ENCODE data around the gene ZNF630.
"Not testable (repeated sequence)": the region's sequence is repeated elsewhere in the genome, so short reads cannot be mapped to it uniquely, and the experiment has no call there.

Gene ZNF630

GRCh38 chrX:48071064-48071985 lies at the start of gene ZNF630:
Gene ZNF630, minus strand, starts transcription at chrX:48071640. Its CDS starts 4,754 bp downstream, at chrX:48066886.
- H3K27ac ChIP-seq: peak within 1 kb of the TSS; percentile 81 to 86
- no peak for TF ChIP-seq CTCF (IDR thresholded peaks at IDR 0.05)
- intact Hi-C loops (cut with DNase I; ENCODE audit: low total_unique reads): no loop called here

GRCh38 chrX:48107717-48108116 lies 36.3 kb upstream of the ZNF630 start:
- no peaks in the 10 kb centered on the region for H3K4me1 ChIP-seq
- H3K27me3 ChIP-seq: no peaks in the 10 kb centered on the region
- intact Hi-C loops (cut with DNase I; ENCODE audit: low total_unique reads): no loop called here
- TF ChIP-seq CTCF (IDR thresholded peaks at IDR 0.05): no peak
- DNase-seq: no peak
- no peak overlapping the region for H3K27ac ChIP-seq
- no peaks in the 10 kb centered on the region for H3K36me3 ChIP-seq
- no peaks in the 10 kb centered on the region for H3K9me3 ChIP-seq
- no peak overlapping the region for H3K4me3 ChIP-seq

More at GRCh38 chrX:48071064-48071985, at the start of gene ZNF630:
- Histone ChIP-seq H3K27me3 (no peaks in the 10 kb centered on the region), H3K4me1 (no peaks in the 10 kb centered on the region), H3K9me3 (no peaks in the 10 kb centered on the region), H3K36me3 (no peaks in the 10 kb centered on the region), H3K4me3 (peak within 1 kb of the TSS; percentile 59 to 72)
- DNase-seq: peak; percentile 66 to 78

- intact Hi-C loops (cut with DNase I; ENCODE audit: low total_unique reads): no loop called here
- Histone ChIP-seq H3K27me3 (no peaks in the 10 kb centered on the region), H3K9me3 (peaks cover 0 to 7% (median 0%) of the 10 kb centered on the region in 3 donors), H3K36me3 (no peaks in the 10 kb centered on the region), H3K4me1 (no peaks in the 10 kb centered on the region), H3K27ac (no peak overlapping the region), H3K4me3 (no peak overlapping the region)
- DNase-seq: no peak
- TF ChIP-seq CTCF (IDR thresholded peaks at IDR 0.05): no peak
These were observed 31.5 kb upstream of the ZNF630 start for GRCh38 chrX:48102874-48103374.

GRCh38 chrX:48101443-48101842 lies 30.0 kb upstream of the ZNF630 start:
- H3K4me3 ChIP-seq: no peak overlapping the region
- H3K4me1 ChIP-seq: no peaks in the 10 kb centered on the region
- no peak for DNase-seq
- H3K36me3 ChIP-seq: no peaks in the 10 kb centered on the region
- peaks cover 0 to 7% (median 0%) of the 10 kb centered on the region in 3 donors for H3K9me3 ChIP-seq
- H3K27me3 ChIP-seq: no peaks in the 10 kb centered on the region
- H3K27ac ChIP-seq: no peak overlapping the region
- intact Hi-C loops (cut with DNase I; ENCODE audit: low total_unique reads): no loop called here
- no peak for TF ChIP-seq CTCF (IDR thresholded peaks at IDR 0.05)

- H3K27ac ChIP-seq; DNase-seq; H3K9me3 ChIP-seq; H3K27me3 ChIP-seq; H3K4me3 ChIP-seq; H3K36me3 ChIP-seq; H3K4me1 ChIP-seq; intact Hi-C loops (cut with DNase I; ENCODE audit: low total_unique reads): not testable (repeated sequence)
These were observed 21.1 kb upstream of the ZNF630 start for GRCh38 chrX:48092558-48092957.

GRCh38 chrX:48090123-48090522 lies 18.7 kb upstream of the ZNF630 start:
- Histone ChIP-seq H3K27ac (no peak overlapping the region), H3K27me3 (no peaks in the 10 kb centered on the region), H3K4me3 (no peak overlapping the region), H3K9me3 (no peaks in the 10 kb centered on the region), H3K4me1 (no peaks in the 10 kb centered on the region), H3K36me3 (no peaks in the 10 kb centered on the region)
- TF ChIP-seq CTCF (IDR thresholded peaks at IDR 0.05): no peak
- intact Hi-C loops (cut with DNase I; ENCODE audit: low total_unique reads): no loop called here
- DNase-seq: no peak
